Stimulated activated CD8-positive, alpha-beta memory T cell treated with anti-CD3 and anti-CD28 coated beads, Interleukin-4, amount 100 ng/mL, for 48 hours (primary cell): ENCODE measurements around the gene PPP2R3A.
"Not testable (repeated sequence)": the region's sequence is repeated elsewhere in the genome, so short reads cannot be mapped to it uniquely, and the experiment has no call there.

Experiments used
- DNase-seq: peaks from one replicate; pipeline ENCODE4 v3.0.0-alpha.2; 2020

The PPP2R3A gene

GRCh38 chr3:136161516-136161915, 196.0 kb downstream of the PPP2R3A start:
- DNase-seq: no peak

GRCh38 chr3:136162322-136162721, 196.8 kb downstream of the PPP2R3A start:
- no peak for DNase-seq

- DNase-seq: not testable (repeated sequence)
These were observed 198.1 kb downstream of the PPP2R3A start for GRCh38 chr3:136163607-136164006.

- DNase-seq: no peak
These were observed 201.0 kb downstream of the PPP2R3A start for GRCh38 chr3:136166507-136166906.

GRCh38 chr3:136168236-136168635, 202.7 kb downstream of the PPP2R3A start:
- not testable (repeated sequence) for DNase-seq

- no peak for DNase-seq
These were observed 205.6 kb downstream of the PPP2R3A start for GRCh38 chr3:136171097-136171542.

GRCh38 chr3:136173939-136174490, 208.5 kb downstream of the PPP2R3A start:
- DNase-seq: no peak

- no peak for DNase-seq
These were observed 212.3 kb downstream of the PPP2R3A start for GRCh38 chr3:136177876-136178275.

GRCh38 chr3:136181741-136182140, 216.2 kb downstream of the PPP2R3A start:
- DNase-seq: no peak

- DNase-seq: no peak
These were observed 219.2 kb downstream of the PPP2R3A start for GRCh38 chr3:136184703-136185102.

GRCh38 chr3:136186344-136186743, 220.8 kb downstream of the PPP2R3A start:
- DNase-seq: no peak

GRCh38 chr3:136186846-136187245, 221.3 kb downstream of the PPP2R3A start:
- no peak for DNase-seq

GRCh38 chr3:136187868-136188267, 222.3 kb downstream of the PPP2R3A start:
- DNase-seq: no peak

GRCh38 chr3:136189043-136189442, 223.5 kb downstream of the PPP2R3A start:
- no peak for DNase-seq

- DNase-seq: no peak
These were observed 224.5 kb downstream of the PPP2R3A start for GRCh38 chr3:136189859-136190617.

- DNase-seq: not testable (repeated sequence)
These were observed 226.7 kb downstream of the PPP2R3A start for GRCh38 chr3:136192195-136192594.

GRCh38 chr3:136192831-136193230, 227.3 kb downstream of the PPP2R3A start:
- no peak for DNase-seq

- no peak for DNase-seq
These were observed 227.9 kb downstream of the PPP2R3A start for GRCh38 chr3:136193278-136194054.

- DNase-seq: peak; percentile 81
These were observed 229.1 kb downstream of the PPP2R3A start for GRCh38 chr3:136194409-136195257.

GRCh38 chr3:136195258-136196063, 229.9 kb downstream of the PPP2R3A start:
- peak; percentile 80 for DNase-seq

- no peak for DNase-seq
These were observed 230.5 kb downstream of the PPP2R3A start, which contains the start of gene MSL2 for GRCh38 chr3:136196064-136196400. Gene MSL2, minus strand, starts transcription at chr3:136196335. Its CDS starts 1,222 bp downstream, at chr3:136195113.
